HCT116 (cell line): ENCODE measurements around the gene CBR4. TPM values are rescaled to one million over a fixed set of nuclear protein-coding genes. Genes with fewer than 3 reads are reported as not detected.
A peak's percentile ranks its signal among the peaks of the same experiment; 100 is the strongest.

Source experiments
- ATAC-seq: fragments of 200-7000 bp; cut with Tn5 transposase; 2 replicates; pipeline ENCODE4 v1.9.1; 2020; ENCODE audit warnings: mild to moderate bottlenecking, moderate library complexity
- BruUV-seq: library from RNA; stranded (reverse); fragments of 400-500 nt; replicated peaks from 2 replicates; lab custom pipeline; 2021; lab: Mats Ljungman, UMichigan
- CTCF ChIA-PET: fragments of 300-600 bp; sonication (Branson Sonifier 250); formaldehyde crosslinking; loops from one replicate; lab custom pipeline; 2021; ENCODE audit warnings: antibody characterized with exemption; lab: Charles Lee
- POLR2A ChIA-PET: fragments of 300-600, 350-600 bp; sonication (Branson Sonifier 250); formaldehyde crosslinking; loops from one replicate; lab custom pipeline; 2021; ENCODE audit warnings: antibody characterized with exemption; lab: Charles Lee
- RAD21 ChIA-PET, 2 experiments: fragments of 300-600 bp; sonication (Branson Sonifier 250); formaldehyde crosslinking; loops; one replicate each; lab custom pipeline; 2023; ENCODE audit warnings: low total read pairs in 2 of 2; ENCODE audit not compliant: uncharacterized antibody in 2 of 2, unreplicated experiment in 2 of 2, low non-redundant PET in 1 of 2; lab: Charles Lee
- DNase-seq: peaks from one replicate; pipeline ENCODE4 v3.0.0-alpha.2; 2010; ENCODE audit warnings: low read depth, low spot score
- H2AFZ ChIP-seq: fragments of 200-600 bp; shearing (Covaris generic), sonication (generic); 2 replicates; pipeline ENCODE4 v1.6.1; 2017; ENCODE audit warnings: low read depth, mixed run types, mixed read lengths, antibody characterized with exemption, low read length; ENCODE audit not compliant: poor library complexity, severe bottlenecking
- H3K27ac ChIP-seq: 2 replicates; pipeline ENCODE4 v1.5.1; 2012; ENCODE audit warnings: low read depth, low read length
- H3K27me3 ChIP-seq: fragments of 200-600 bp; sonication (generic); 2 replicates; pipeline ENCODE4 v1.6.1; 2016; ENCODE audit warnings: mixed run types, low read length, mixed read lengths; ENCODE audit not compliant: insufficient read depth
- H3K36me3 ChIP-seq, 2 experiments: fragments of 200-500 bp in 1 of 2; fragments of 200-600 bp in 1 of 2; sonication (Bioruptor generic) in 1 of 2; sonication (generic) in 1 of 2; 2 replicates each; pipeline versions ENCODE4 v1.5.1 to v1.6.1; 2014 to 2016; ENCODE audit warnings: low read length in 2 of 2, inconsistent platforms in 1 of 2, mixed read lengths in 1 of 2, mixed run types in 1 of 2; ENCODE audit not compliant: insufficient read depth in 2 of 2, control insufficient read depth in 1 of 2
- H3K4me1 ChIP-seq, 2 experiments: fragments of 200-600 bp in 1 of 2; sonication (generic) in 1 of 2; 2 replicates each; pipeline versions ENCODE4 v1.5.1 to v1.6.1; 2012 to 2017; ENCODE audit warnings: low read length in 2 of 2, inconsistent platforms in 1 of 2, mild to moderate bottlenecking in 1 of 2, mixed read lengths in 1 of 2, mixed run types in 1 of 2, moderate library complexity in 1 of 2; ENCODE audit not compliant: insufficient read depth in 2 of 2, control insufficient read depth in 1 of 2
- H3K4me2 ChIP-seq: fragments of 200-600 bp; sonication (generic); 2 replicates; pipeline ENCODE4 v1.6.1; 2017; ENCODE audit warnings: mixed run types, low read length, mixed read lengths
- H3K4me3 ChIP-seq, 2 experiments: fragments of 200-600 bp in 1 of 2; sonication (generic) in 1 of 2; replicated peaks in 1 of 2; 2 replicates each; pipeline ENCODE4 v1.5.1; 2011 to 2016; ENCODE audit warnings: low read length in 2 of 2, control low read depth in 1 of 2, low read depth in 1 of 2, mild to moderate bottlenecking in 1 of 2, mixed read lengths in 1 of 2, mixed run types in 1 of 2
- H3K79me2 ChIP-seq: fragments of 200-600 bp; sonication (generic); 2 replicates; pipeline ENCODE4 v1.6.1; 2017; ENCODE audit warnings: mild to moderate bottlenecking, mixed run types, low read length, moderate library complexity, mixed read lengths; ENCODE audit not compliant: insufficient read depth
- H3K9ac ChIP-seq: fragments of 200-600 bp; sonication (generic); 2 replicates; pipeline ENCODE4 v1.6.1; 2016; ENCODE audit warnings: low read length, mixed read lengths
- H3K9me2 ChIP-seq: fragments of 200-600 bp; sonication (generic), shearing (Covaris generic); 2 replicates; pipeline ENCODE4 v1.6.1; 2017; ENCODE audit warnings: mixed run types, mild to moderate bottlenecking, moderate library complexity; ENCODE audit not compliant: insufficient read depth
- H3K9me3 ChIP-seq, 2 experiments: fragments of 200-500 bp in 1 of 2; fragments of 200-600 bp in 1 of 2; sonication (Bioruptor generic) in 1 of 2; sonication (generic) in 1 of 2; 2 replicates each; pipeline ENCODE4 v1.6.1; 2014 to 2017; ENCODE audit warnings: low read length in 2 of 2, mixed read lengths in 2 of 2, inconsistent platforms in 1 of 2, low read depth in 1 of 2, mild to moderate bottlenecking in 1 of 2, mixed run types in 1 of 2, moderate library complexity in 1 of 2; ENCODE audit not compliant: control insufficient read depth in 1 of 2, insufficient read depth in 1 of 2
- H4K20me1 ChIP-seq: fragments of 200-600 bp; sonication (generic), shearing (Covaris generic); 2 replicates; pipeline ENCODE4 v1.6.1; 2017; ENCODE audit warnings: mixed run types, mild to moderate bottlenecking, moderate library complexity; ENCODE audit not compliant: insufficient read depth
- CBX3 ChIP-seq: IDR thresholded peaks from 2 replicates; pipeline ENCODE4 v1.6.1; 2012; ENCODE audit warnings: low read depth
- CEBPB ChIP-seq: IDR thresholded peaks from 2 replicates; pipeline ENCODE4 v1.6.1; 2012; ENCODE audit warnings: low read depth
- CTCF ChIP-seq, 3 experiments: fragments of 200-600 bp in 1 of 3; sonication (generic) in 1 of 3; IDR thresholded peaks in 2 of 3; conservative IDR thresholded peaks in 1 of 3; 2 replicates each; pipeline ENCODE4 v1.5.1; 2012 to 2017; ENCODE audit warnings: low read depth in 2 of 3, low read length in 2 of 3, antibody characterized with exemption in 1 of 3, borderline replicate concordance in 1 of 3, control low read depth in 1 of 3, mild to moderate bottlenecking in 1 of 3, mixed read lengths in 1 of 3, mixed run types in 1 of 3, moderate library complexity in 1 of 3; ENCODE audit not compliant: insufficient read depth in 1 of 3
- EGR1 ChIP-seq: IDR thresholded peaks from 2 replicates; pipeline ENCODE4 v1.6.1; 2012; ENCODE audit warnings: low read depth
- EZH2phosphoT487 ChIP-seq: fragments of 200-600 bp; IDR thresholded peaks from 2 replicates; pipeline ENCODE4 v1.6.1; 2018; ENCODE audit warnings: antibody characterized with exemption, borderline replicate concordance
- JUND ChIP-seq: IDR thresholded peaks from 2 replicates; pipeline ENCODE4 v1.6.1; 2012
- RAD21 ChIP-seq: IDR thresholded peaks from 2 replicates; pipeline ENCODE4 v1.6.1; 2012; ENCODE audit warnings: low read depth, mild to moderate bottlenecking
- SP1 ChIP-seq: IDR thresholded peaks from 2 replicates; pipeline ENCODE4 v1.6.1; 2012; ENCODE audit warnings: low read depth
- TCF7L2 ChIP-seq: IDR thresholded peaks from 2 replicates; pipeline ENCODE4 v1.7.0; 2011; ENCODE audit warnings: borderline replicate concordance, inconsistent platforms; ENCODE audit not compliant: insufficient read depth, insufficient read length; ENCODE audit errors: extremely low read depth
- intact Hi-C: fragments of 100-400 bp; cut with micrococcal nuclease; formaldehyde crosslinking; loops from 2 replicates; pipeline ENCODE4 v1.10.0; 2022
- total RNA-seq: library from RNA; stranded (reverse); gene quantifications from one replicate; pipeline ENCODE4 v1.2.1, GENCODE V29; 2021; ENCODE audit not compliant: unreplicated experiment

Gene CBR4
- total RNA-seq, 1 experiment from 2014 or later = 32.3 TPM

DNA sequence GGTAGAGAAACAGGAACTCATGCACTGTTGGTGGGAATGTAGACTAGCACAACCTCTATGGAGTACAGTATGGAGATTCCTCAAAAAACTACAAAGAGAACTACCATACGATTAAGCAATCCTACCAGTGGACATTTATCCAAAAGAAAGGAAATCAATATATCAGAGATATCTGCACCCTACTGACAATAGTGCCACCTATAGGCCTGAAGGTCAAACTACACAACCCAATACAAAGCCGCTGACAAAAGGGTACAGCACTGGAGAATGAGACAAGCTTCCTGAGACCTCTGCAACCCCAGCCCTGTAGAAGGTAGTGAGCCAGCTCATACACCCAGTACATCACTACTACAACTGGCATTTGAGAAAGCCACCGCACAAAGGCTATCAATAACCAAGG lies 67.1 kb downstream of the CBR4 start:
- H3K4me3 ChIP-seq = no peak overlapping the region
- TF ChIP-seq TCF7L2 (no peak), SP1 (no peak), CTCF (IDR thresholded peaks at IDR 0.05 in 2 of 3, conservative IDR thresholded peaks at IDR 0.05 in 1 of 3; ENCODE audit: borderline replicate concordance in 1 of 3, insufficient read depth in 1 of 3, low read depth in 2 of 3, low read length in 2 of 3) (peak; percentile 16 to 88 (median 77); a peak in 4 of 6 replicates), RAD21 (peak; percentile 49), CBX3 (0 out of 2 replicates have a peak, but pooled peaks have one; percentile 21), JUND (no peak), EGR1 (no peak), EZH2phosphoT487 (no peak), CEBPB (no peak)
- ATAC-seq = peak; percentile 78
- no peaks in the 10 kb centered on the region for H3K79me2 ChIP-seq
- H2AFZ ChIP-seq = peak overlapping the region; percentile 27
- H3K27ac ChIP-seq = no peak overlapping the region
- DNase-seq = peak; percentile 15
- H3K9me2 ChIP-seq = no peaks in the 10 kb centered on the region
- H3K4me2 ChIP-seq = no peak overlapping the region
- ChIA-PET RAD21 (no interaction called here), CTCF (no interaction called here), POLR2A (no interaction called here)
- no peaks in the 10 kb centered on the region for H4K20me1 ChIP-seq
- H3K4me1 ChIP-seq = no peaks in the 10 kb centered on the region
- intact Hi-C loops = no loop called here
- no peaks in the 10 kb centered on the region for H3K27me3 ChIP-seq
- no TSS peak for BruUV-seq
- H3K9ac ChIP-seq = no peak overlapping the region
- H3K36me3 ChIP-seq = no peaks in the 10 kb centered on the region
- no peaks in the 10 kb centered on the region for H3K9me3 ChIP-seq
